B cell (primary cell): Measurements from ENCODE around the gene RASSF3. TPM values are rescaled to one million over a fixed set of nuclear protein-coding genes. Genes with fewer than 3 reads are reported as not detected.

ENCODE experiments used
- ATAC-seq: fragments of 200-7000 bp; cut with Tn5 transposase; one replicate; pipeline ENCODE4 v1.10.0; 2021; ENCODE audit warnings: low read depth, mild to moderate bottlenecking, moderate number of reproducible peaks, moderate library complexity
- CTCF ChIA-PET: fragments of 350-600 bp; sonication (Branson Sonifier 250); formaldehyde crosslinking; loops from one replicate; lab custom pipeline; 2021; ENCODE audit warnings: antibody characterized with exemption, inconsistent platforms; lab: Charles Lee
- POLR2A ChIA-PET: fragments of 350-600 bp; sonication (Branson Sonifier 250); formaldehyde crosslinking; loops from one replicate; lab custom pipeline; 2021; ENCODE audit warnings: antibody characterized with exemption; lab: Charles Lee
- DNase-seq: peaks from one replicate; pipeline ENCODE4 v3.0.0; 2013
- H2AFZ ChIP-seq: 2 replicates; pipeline ENCODE4 v1.6.1; 2012; ENCODE audit warnings: mild to moderate bottlenecking, low read depth, low read length; ENCODE audit not compliant: insufficient read depth, poor library complexity, severe bottlenecking
- H3K27ac ChIP-seq, 2 donors: 1 replicate in 1 of 2; 2 replicates in 1 of 2; pipeline ENCODE4 v1.5.1; 2012 to 2013; ENCODE audit warnings: low read length in 2 of 2, mild to moderate bottlenecking in 2 of 2, moderate library complexity in 1 of 2
- H3K27me3 ChIP-seq, 4 experiments: fragments of 200-600 bp in 1 of 4; sonication (generic) in 1 of 4; replicated peaks in 1 of 4; 1 replicate in 2 of 4; 2 replicates in 2 of 4; pipeline versions ENCODE4 v1.6.1 to v1.7.0; 2013 to 2016; ENCODE audit warnings: low read length in 3 of 4, mild to moderate bottlenecking in 2 of 4, mixed read lengths in 1 of 4, moderate library complexity in 1 of 4; ENCODE audit not compliant: insufficient read depth in 4 of 4, control insufficient read depth in 3 of 4; ENCODE audit errors: control extremely low read depth in 1 of 4
- H3K36me3 ChIP-seq, 2 experiments: replicated peaks in 1 of 2; 1 replicate in 1 of 2; 2 replicates in 1 of 2; pipeline versions ENCODE4 v1.6.1 to v1.7.1; 2013; ENCODE audit warnings: low read length in 1 of 2; ENCODE audit not compliant: insufficient read depth in 2 of 2, control insufficient read depth in 1 of 2; ENCODE audit errors: control extremely low read depth in 1 of 2, extremely low read depth in 1 of 2
- H3K4me1 ChIP-seq, 2 donors: fragments of 200-600 bp in 1 of 2; sonication (generic) in 1 of 2; 1 replicate in 1 of 2; 2 replicates in 1 of 2; pipeline versions ENCODE4 v1.5.1 to v1.6.1; 2013 to 2017; ENCODE audit warnings: low read length in 2 of 2; ENCODE audit not compliant: control insufficient read depth in 2 of 2, insufficient read depth in 2 of 2
- H3K4me2 ChIP-seq: replicated peaks from 2 replicates; pipeline ENCODE3; 2012; ENCODE audit warnings: mild to moderate bottlenecking, low read depth, low read length; ENCODE audit not compliant: poor library complexity, severe bottlenecking
- H3K4me3 ChIP-seq, 5 experiments: fragments of 200-600 bp in 1 of 5; sonication (generic) in 1 of 5; 1 replicate in 3 of 5; 2 replicates in 2 of 5; pipeline versions ENCODE4 v1.5.1 to v1.7.0; 2011 to 2016; ENCODE audit warnings: low read length in 4 of 5, mild to moderate bottlenecking in 4 of 5, low read depth in 2 of 5, control low read depth in 1 of 5, moderate library complexity in 1 of 5; ENCODE audit not compliant: insufficient read depth in 1 of 5; ENCODE audit errors: control extremely low read depth in 1 of 5, extremely low read depth in 1 of 5
- H3K79me2 ChIP-seq: fragments of 200-600 bp; sonication (generic); one replicate; pipeline ENCODE4 v1.6.0; 2016; ENCODE audit warnings: low read length; ENCODE audit not compliant: control insufficient read depth, insufficient read depth
- H3K9ac ChIP-seq: fragments of 200-600 bp; sonication (generic); 2 replicates; pipeline ENCODE4 v1.6.1; 2017; ENCODE audit warnings: mild to moderate bottlenecking, low read length, moderate library complexity
- H3K9me3 ChIP-seq, 3 donors: one replicate each; pipeline versions ENCODE4 v1.6.1 to v1.7.1; 2013; ENCODE audit warnings: low read length in 2 of 3; ENCODE audit not compliant: control insufficient read depth in 2 of 3, insufficient read depth in 1 of 3; ENCODE audit errors: control extremely low read depth in 1 of 3
- H4K20me1 ChIP-seq: 2 replicates; pipeline ENCODE4 v1.6.0; 2012; ENCODE audit warnings: mild to moderate bottlenecking, low read length; ENCODE audit not compliant: insufficient read depth, control insufficient read depth, poor library complexity, severe bottlenecking
- H3K27ac Mint-ChIP-seq: one replicate; pipeline ENCODE4 v1.8.0; 2021; ENCODE audit warnings: mixed read lengths
- H3K27me3 Mint-ChIP-seq: one replicate; pipeline ENCODE4 v1.8.0; 2021; ENCODE audit warnings: mixed read lengths
- H3K4me1 Mint-ChIP-seq: one replicate; pipeline ENCODE4 v1.8.0; 2021; ENCODE audit warnings: mixed read lengths
- H3K4me3 Mint-ChIP-seq: one replicate; pipeline ENCODE4 v1.8.0; 2021; ENCODE audit warnings: mixed read lengths
- H3K9me3 Mint-ChIP-seq: one replicate; pipeline ENCODE4 v1.8.0; 2022; ENCODE audit warnings: mixed read lengths; ENCODE audit not compliant: insufficient read depth
- CTCF ChIP-seq: fragments of 200-600 bp; IDR thresholded peaks from one replicate; pipeline ENCODE4 v1.8.0; 2022; ENCODE audit warnings: antibody characterized with exemption, mild to moderate bottlenecking
- EZH2 ChIP-seq: IDR thresholded peaks from 2 replicates; pipeline ENCODE4 v1.6.1; 2012; ENCODE audit warnings: borderline replicate concordance, low read depth, mild to moderate bottlenecking, moderate library complexity, low read length; ENCODE audit not compliant: insufficient read depth, poor library complexity, severe bottlenecking
- WGBS: methylation state at CpG from one replicate; pipeline ENCODE4 v1.1.5; 2013; ENCODE audit warnings: missing lambda C conversion rate; ENCODE audit not compliant: insufficient coverage; 5-methylcytosine and 5-hydroxymethylcytosine counted together
- intact Hi-C: fragments of 100-400 bp; cut with micrococcal nuclease; formaldehyde crosslinking; loops from one replicate; pipeline ENCODE4 v1.10.0; 2022
- polyA plus RNA-seq: library from polyadenylated mRNA; depleted of rRNA; stranded (reverse); fragments of >200 nt; gene quantifications from 2 replicates; pipeline ENCODE4 v1.2.3, GENCODE V29; 2012
- total RNA-seq, 2 donors: library from RNA; stranded (reverse); fragments of 120-200 nt in 1 of 2; gene quantifications; 1 replicate in 1 of 2; 2 replicates in 1 of 2; pipeline versions ENCODE4 v1.2.3 to v1.2.4, GENCODE V29; 2013 to 2022

The RASSF3 gene
- total and polyA plus RNA-seq, 2 donors (not counting 1 experiment from before 2014, with no cell fraction given): 25.8 to 104 TPM

- Histone ChIP-seq H3K27ac (no peak overlapping the region), H3K36me3 (peaks cover 6 to 41% of the 10 kb centered on the region in 2 experiments), H4K20me1 (no peaks in the 10 kb centered on the region), H3K9me3 (no peaks in the 10 kb centered on the region), H2AFZ (no peak overlapping the region), H3K27me3 (no peaks in the 10 kb centered on the region), H3K79me2 (no peaks in the 10 kb centered on the region), H3K4me1 (no peaks in the 10 kb centered on the region), H3K4me3 (no peak overlapping the region), H3K4me2 (no peak overlapping the region), H3K9ac (no peak overlapping the region)
- no peak overlapping the region for H3K27ac Mint-ChIP-seq
- no CpG with 5 or more reads among the region's 3 CpGs for WGBS
- intact Hi-C loops: no loop called here
- H3K4me1 Mint-ChIP-seq: no peaks in the 10 kb centered on the region
- H3K9me3 Mint-ChIP-seq: no peaks in the 10 kb centered on the region
- no peaks in the 10 kb centered on the region for H3K27me3 Mint-ChIP-seq
- H3K4me3 Mint-ChIP-seq: no peak overlapping the region
- ATAC-seq: no peak
- no peak for DNase-seq
- POLR2A ChIA-PET: no interaction called here
- no peak for TF ChIP-seq EZH2
- no peak for TF ChIP-seq CTCF
- CTCF ChIA-PET: no interaction called here
These were observed 132.9 kb downstream of the RASSF3 start for GRCh38 chr12:64743206-64743605.

- Histone ChIP-seq H2AFZ (no peak overlapping the region), H3K79me2 (no peaks in the 10 kb centered on the region), H3K27ac (no peak overlapping the region), H3K4me3 (no peak overlapping the region), H3K27me3 (no peaks in the 10 kb centered on the region), H3K4me1 (no peaks in the 10 kb centered on the region), H3K4me2 (no peak overlapping the region), H3K9me3 (no peaks in the 10 kb centered on the region), H4K20me1 (no peaks in the 10 kb centered on the region), H3K36me3 (peaks cover 8 to 31% of the 10 kb centered on the region in 2 experiments), H3K9ac (no peak overlapping the region)
- no peak overlapping the region for H3K27ac Mint-ChIP-seq
- ATAC-seq (no peak), DNase-seq (no peak)
- no peaks in the 10 kb centered on the region for H3K27me3 Mint-ChIP-seq
- H3K9me3 Mint-ChIP-seq: no peaks in the 10 kb centered on the region
- no peaks in the 10 kb centered on the region for H3K4me1 Mint-ChIP-seq
- ChIA-PET POLR2A (no interaction called here), CTCF (interaction anchor here (0.6 kb wide), 1 partner anchor 11 kb away, joined by 3 read pairs; no protein-coding TSS in a partner anchor)
- intact Hi-C loops: no loop called here
- WGBS: no CpG with 5 or more reads among the region's 5 CpGs
- no peak overlapping the region for H3K4me3 Mint-ChIP-seq
- TF ChIP-seq EZH2 (no peak), CTCF (no peak)
These were observed 134.3 kb downstream of the RASSF3 start for GRCh38 chr12:64744422-64745258.
